ENCODE data around the gene UBXN7.

GRCh38 chr3:196314597-196314996, 117.6 kb downstream of the UBXN7 start:
- no peak for TF ChIP-seq YY1 (IDR thresholded peaks at IDR 0.05; ENCODE audit: low read depth)
- TF ChIP-seq REST (IDR thresholded peaks at IDR 0.05; ENCODE audit: low read depth), result no peak
- TF ChIP-seq, protein P1, sequence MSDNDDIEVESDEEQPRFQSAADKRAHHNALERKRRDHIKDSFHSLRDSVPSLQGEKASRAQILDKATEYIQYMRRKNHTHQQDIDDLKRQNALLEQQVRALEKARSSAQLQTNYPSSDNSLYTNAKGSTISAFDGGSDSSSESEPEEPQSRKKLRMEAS (IDR thresholded peaks at IDR 0.05), result no peak
- no peak for TF ChIP-seq NFIC (IDR thresholded peaks at IDR 0.05)
- no peak for TF ChIP-seq TAF1 (IDR thresholded peaks at IDR 0.05; ENCODE audit: low read depth)
- TF ChIP-seq RAD21 (IDR thresholded peaks at IDR 0.05; ENCODE audit: low read depth), result no peak
- TF ChIP-seq EP300 (IDR thresholded peaks at IDR 0.05; ENCODE audit: borderline replicate concordance), result no peak
- TF ChIP-seq CEBPB (IDR thresholded peaks at IDR 0.05), result no peak
- no peak for TF ChIP-seq TCF12 (IDR thresholded peaks at IDR 0.05; ENCODE audit: low read depth)
- TF ChIP-seq CREB1 (IDR thresholded peaks at IDR 0.05; ENCODE audit: low read depth), result no peak
- TF ChIP-seq EGR1 (IDR thresholded peaks at IDR 0.05), result no peak
- TF ChIP-seq ZBTB7A (IDR thresholded peaks at IDR 0.05; ENCODE audit: low read depth), result no peak
- TF ChIP-seq, protein P2, sequence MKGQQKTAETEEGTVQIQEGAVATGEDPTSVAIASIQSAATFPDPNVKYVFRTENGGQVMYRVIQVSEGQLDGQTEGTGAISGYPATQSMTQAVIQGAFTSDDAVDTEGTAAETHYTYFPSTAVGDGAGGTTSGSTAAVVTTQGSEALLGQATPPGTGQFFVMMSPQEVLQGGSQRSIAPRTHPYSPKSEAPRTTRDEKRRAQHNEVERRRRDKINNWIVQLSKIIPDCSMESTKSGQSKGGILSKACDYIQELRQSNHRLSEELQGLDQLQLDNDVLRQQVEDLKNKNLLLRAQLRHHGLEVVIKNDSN (IDR thresholded peaks at IDR 0.05), result no peak
- TF ChIP-seq FOXM1 (IDR thresholded peaks at IDR 0.05; ENCODE audit: borderline replicate concordance, low read depth), result no peak

Data from Ishikawa (cell line).